ENCODE results near the gene FAM180A. TPM values are rescaled to one million over a fixed set of nuclear protein-coding genes. Genes with fewer than 3 reads are reported as not detected.

FAM180A gene
- total and polyA plus RNA-seq, 10 of the 15 experiments (the other 5 are each of a cell fraction or from before 2014, with no cell fraction given) = not detected

DNA sequence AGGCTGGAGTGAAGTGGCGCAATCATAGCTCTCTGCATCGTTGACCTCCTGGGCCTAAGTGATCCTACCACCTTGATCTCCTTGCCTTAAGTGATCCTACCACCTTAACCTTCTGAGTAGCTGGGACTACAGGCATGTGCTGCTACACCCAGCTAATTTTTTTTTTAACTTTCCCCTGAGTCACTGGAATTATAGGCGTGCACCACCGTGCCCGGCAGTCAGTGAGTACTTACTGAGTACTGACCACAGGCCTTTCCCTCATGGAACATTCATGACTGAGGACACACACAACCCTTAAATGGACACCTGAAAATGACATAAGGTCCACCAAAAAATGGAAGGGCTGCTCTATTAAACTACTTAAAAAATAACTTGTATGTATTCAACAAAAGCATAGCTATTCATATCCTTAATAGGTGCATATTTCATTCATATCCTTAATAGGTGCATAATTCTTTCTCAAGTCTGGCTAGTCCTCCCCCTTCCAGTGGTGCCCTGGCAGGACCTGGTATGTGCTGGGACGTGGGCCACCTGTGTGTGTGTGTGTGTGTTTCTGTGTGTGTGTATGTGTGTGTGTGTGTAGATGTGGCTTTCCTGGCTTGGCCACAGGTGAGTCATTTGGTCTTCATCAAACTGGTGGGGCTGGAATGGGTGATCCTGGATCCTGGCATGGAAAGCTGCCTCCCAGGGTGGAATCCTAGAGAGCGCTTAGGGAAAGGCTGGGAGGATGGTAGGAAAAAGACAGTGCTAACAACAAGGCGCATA is 3.5 kb downstream of the FAM180A start (continued):
- TF ChIP-seq CBFB (IDR thresholded peaks at IDR 0.05; ENCODE audit: low read depth) (no peak), ZZZ3 (IDR thresholded peaks at IDR 0.05; ENCODE audit: control insufficient read depth, insufficient read length, low read depth) (no peak), RB1 (IDR thresholded peaks at IDR 0.05; ENCODE audit: borderline replicate concordance) (no peak), TAF1 (IDR thresholded peaks at IDR 0.05; ENCODE audit: borderline replicate concordance, low read depth, low read length) (no peak), JUND (IDR thresholded peaks at IDR 0.05; ENCODE audit: low read depth, low read length) (no peak), SMC3 (IDR thresholded peaks at IDR 0.05; ENCODE audit: borderline replicate concordance, low read length) (no peak), CHD4 (IDR thresholded peaks at IDR 0.05) (no peak)
- TF ChIP-seq, protein P1, sequence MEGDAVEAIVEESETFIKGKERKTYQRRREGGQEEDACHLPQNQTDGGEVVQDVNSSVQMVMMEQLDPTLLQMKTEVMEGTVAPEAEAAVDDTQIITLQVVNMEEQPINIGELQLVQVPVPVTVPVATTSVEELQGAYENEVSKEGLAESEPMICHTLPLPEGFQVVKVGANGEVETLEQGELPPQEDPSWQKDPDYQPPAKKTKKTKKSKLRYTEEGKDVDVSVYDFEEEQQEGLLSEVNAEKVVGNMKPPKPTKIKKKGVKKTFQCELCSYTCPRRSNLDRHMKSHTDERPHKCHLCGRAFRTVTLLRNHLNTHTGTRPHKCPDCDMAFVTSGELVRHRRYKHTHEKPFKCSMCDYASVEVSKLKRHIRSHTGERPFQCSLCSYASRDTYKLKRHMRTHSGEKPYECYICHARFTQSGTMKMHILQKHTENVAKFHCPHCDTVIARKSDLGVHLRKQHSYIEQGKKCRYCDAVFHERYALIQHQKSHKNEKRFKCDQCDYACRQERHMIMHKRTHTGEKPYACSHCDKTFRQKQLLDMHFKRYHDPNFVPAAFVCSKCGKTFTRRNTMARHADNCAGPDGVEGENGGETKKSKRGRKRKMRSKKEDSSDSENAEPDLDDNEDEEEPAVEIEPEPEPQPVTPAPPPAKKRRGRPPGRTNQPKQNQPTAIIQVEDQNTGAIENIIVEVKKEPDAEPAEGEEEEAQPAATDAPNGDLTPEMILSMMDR (IDR thresholded peaks at IDR 0.05 in 2 of 3, conservative IDR thresholded peaks at IDR 0.05 in 1 of 3; ENCODE audit: control insufficient read depth in 2 of 3, extremely low read depth in 1 of 3, insufficient read depth in 1 of 3, low read depth in 3 of 3, low read length in 3 of 3) = no peak
- TF ChIP-seq, protein P2, sequence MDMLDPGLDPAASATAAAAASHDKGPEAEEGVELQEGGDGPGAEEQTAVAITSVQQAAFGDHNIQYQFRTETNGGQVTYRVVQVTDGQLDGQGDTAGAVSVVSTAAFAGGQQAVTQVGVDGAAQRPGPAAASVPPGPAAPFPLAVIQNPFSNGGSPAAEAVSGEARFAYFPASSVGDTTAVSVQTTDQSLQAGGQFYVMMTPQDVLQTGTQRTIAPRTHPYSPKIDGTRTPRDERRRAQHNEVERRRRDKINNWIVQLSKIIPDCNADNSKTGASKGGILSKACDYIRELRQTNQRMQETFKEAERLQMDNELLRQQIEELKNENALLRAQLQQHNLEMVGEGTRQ (IDR thresholded peaks at IDR 0.05; ENCODE audit: borderline replicate concordance, low read depth, low read length) = no peak

All from GM12878 (cell line).